ENCODE results near the gene GALNT10. TPM values are rescaled to one million over a fixed set of nuclear protein-coding genes. Genes with fewer than 3 reads are reported as not detected.

The GALNT10 gene
- total RNA-seq, 1 donor from 2014 or later = 93.8 TPM

GRCh38 chr5:154315196-154315595 is 124.7 kb downstream of the GALNT10 start:
- H3K9me3 ChIP-seq = no peaks in the 10 kb centered on the region
- H3K27ac ChIP-seq = no peak overlapping the region
- no peaks in the 10 kb centered on the region for H3K4me1 ChIP-seq
- H3K36me3 ChIP-seq = no peaks in the 10 kb centered on the region
- H3K27me3 ChIP-seq = no peaks in the 10 kb centered on the region
- TF ChIP-seq CTCF (IDR thresholded peaks at IDR 0.05) = no peak
- no peak overlapping the region for H3K4me3 ChIP-seq
- intact Hi-C loops (cut with DNase I) = no loop called here
- DNase-seq (no peak), ATAC-seq (no peak)

GRCh38 chr5:154315756-154316155 is 125.2 kb downstream of the GALNT10 start:
- no peaks in the 10 kb centered on the region for H3K27me3 ChIP-seq
- H3K36me3 ChIP-seq = no peaks in the 10 kb centered on the region
- H3K4me3 ChIP-seq = no peak overlapping the region
- ATAC-seq (no peak), DNase-seq (no peak)
- no peaks in the 10 kb centered on the region for H3K4me1 ChIP-seq
- intact Hi-C loops (cut with DNase I) = no loop called here
- no peaks in the 10 kb centered on the region for H3K9me3 ChIP-seq
- H3K27ac ChIP-seq = no peak overlapping the region
- no peak for TF ChIP-seq CTCF (IDR thresholded peaks at IDR 0.05)

- ATAC-seq = no peak
- no peak for TF ChIP-seq CTCF (IDR thresholded peaks at IDR 0.05)
These were observed 125.8 kb downstream of the GALNT10 start for GRCh38 chr5:154316223-154316935.

GRCh38 chr5:154317916-154318315 is 127.4 kb downstream of the GALNT10 start:
- H3K4me1 ChIP-seq = no peaks in the 10 kb centered on the region
- intact Hi-C loops (cut with DNase I) = no loop called here
- TF ChIP-seq CTCF (IDR thresholded peaks at IDR 0.05) = no peak
- H3K36me3 ChIP-seq = no peaks in the 10 kb centered on the region
- no peaks in the 10 kb centered on the region for H3K27me3 ChIP-seq
- H3K27ac ChIP-seq = no peak overlapping the region
- DNase-seq (no peak), ATAC-seq (no peak)
- H3K4me3 ChIP-seq = no peak overlapping the region
- no peaks in the 10 kb centered on the region for H3K9me3 ChIP-seq

More at GRCh38 chr5:154316223-154316935, 125.8 kb downstream of the GALNT10 start:
- H3K4me3 ChIP-seq = no peak overlapping the region
- no peak for DNase-seq
- no peaks in the 10 kb centered on the region for H3K36me3 ChIP-seq
- H3K27ac ChIP-seq = no peak overlapping the region
- H3K27me3 ChIP-seq = no peaks in the 10 kb centered on the region
- no peaks in the 10 kb centered on the region for H3K4me1 ChIP-seq
- intact Hi-C loops (cut with DNase I) = no loop called here
- no peaks in the 10 kb centered on the region for H3K9me3 ChIP-seq

- Histone ChIP-seq H3K9me3 (no peaks in the 10 kb centered on the region), H3K36me3 (peaks cover 4% of the 10 kb centered on the region), H3K4me3 (no peak overlapping the region), H3K27ac (no peak overlapping the region), H3K4me1 (no peaks in the 10 kb centered on the region), H3K27me3 (no peaks in the 10 kb centered on the region)
- ATAC-seq = no peak
- intact Hi-C loops (cut with DNase I) = no loop called here
- DNase-seq = no peak
- TF ChIP-seq CTCF (IDR thresholded peaks at IDR 0.05) = no peak
These were observed 128.2 kb downstream of the GALNT10 start for GRCh38 chr5:154318691-154319090.

- Histone ChIP-seq H3K4me1 (no peaks in the 10 kb centered on the region), H3K9me3 (no peaks in the 10 kb centered on the region), H3K27me3 (no peaks in the 10 kb centered on the region), H3K27ac (no peak overlapping the region), H3K4me3 (no peak overlapping the region), H3K36me3 (peaks cover 11% of the 10 kb centered on the region)
- TF ChIP-seq CTCF (IDR thresholded peaks at IDR 0.05) = no peak
- DNase-seq (no peak), ATAC-seq (no peak)
- intact Hi-C loops (cut with DNase I) = no loop called here
These were observed 129.2 kb downstream of the GALNT10 start for GRCh38 chr5:154319736-154320135.

Measured in upper lobe of right lung (tissue), 1 donor.